ENCODE measurements around the gene ANGPT4. TPM values are rescaled to one million over a fixed set of nuclear protein-coding genes. Genes with fewer than 3 reads are reported as not detected.
"Not testable (repeated sequence)": the region's sequence is repeated elsewhere in the genome, so short reads cannot be mapped to it uniquely, and the experiment has no call there.

ANGPT4 gene
- total RNA-seq, 2 experiments from 2014 or later = not detected

- Mint-ChIP-seq H3K9me3 (ENCODE audit: low read depth) (peaks cover 2% of the 10 kb centered on the region), H3K27ac (no peak overlapping the region), H3K4me3 (no peak overlapping the region), H3K27me3 (no peaks in the 10 kb centered on the region), H3K36me3 (ENCODE audit: low read depth) (peaks cover 6% of the 10 kb centered on the region), H3K4me1 (peaks cover 26% of the 10 kb centered on the region)
- CTCF ChIA-PET = interaction anchor here (0.6 to 3.4 kb wide), 4 partner anchors 12 to 288 kb away, joined by 3 to 10 read pairs (median 6); no protein-coding TSS in a partner anchor
- DNase-seq (no peak), ATAC-seq (no peak)
- intact Hi-C loops (cut with DNase I, micrococcal nuclease) = loop anchor here (2.0 to 10.0 kb wide), 8 partner anchors 15 to 833 kb away; partner anchors contain the start of genes CSNK2A1 (in 1 of the 2), FKBP1A (in 1 of the 2) and SOX12 (in 1 of the 2)
- POLR2A ChIA-PET = no interaction called here
Observed at GRCh38 chr20:831956-832355, 84.2 kb downstream of the ANGPT4 start.

- Mint-ChIP-seq H3K36me3 (ENCODE audit: low read depth) (peaks cover 3% of the 10 kb centered on the region), H3K27ac (no peak overlapping the region), H3K4me1 (peaks cover 20% of the 10 kb centered on the region), H3K27me3 (no peaks in the 10 kb centered on the region), H3K9me3 (ENCODE audit: low read depth) (no peaks in the 10 kb centered on the region), H3K4me3 (no peak overlapping the region)
- ChIA-PET CTCF (interaction anchor here (0.7 to 1.7 kb wide), 3 partner anchors 13 to 125 kb away, joined by 3 to 6 read pairs (median 3); no protein-coding TSS in a partner anchor), POLR2A (no interaction called here)
- intact Hi-C loops (cut with DNase I, micrococcal nuclease) = loop anchor here (5.0 to 10.0 kb wide), 6 partner anchors 51 to 834 kb away; partner anchors contain the start of genes CSNK2A1 (in 1 of the 2), FKBP1A (in 1 of the 2) and SOX12 (in 1 of the 2)
- ATAC-seq (no peak), DNase-seq (no peak)
Observed at GRCh38 chr20:831251-831650, 84.9 kb downstream of the ANGPT4 start.

- no peaks in the 10 kb centered on the region for H3K27me3 Mint-ChIP-seq
Observed at GRCh38 chr20:830011-830521, 86.1 kb downstream of the ANGPT4 start.

GRCh38 chr20:829551-829950 lies 86.6 kb downstream of the ANGPT4 start:
- POLR2A ChIA-PET = no interaction called here
- DNase-seq (no peak), ATAC-seq (no peak)
- intact Hi-C loops (cut with DNase I, micrococcal nuclease) = no loop called here
- H3K4me1 Mint-ChIP-seq = peaks cover 7% of the 10 kb centered on the region
- no peaks in the 10 kb centered on the region for H3K9me3 Mint-ChIP-seq (ENCODE audit: low read depth)
- no peaks in the 10 kb centered on the region for H3K36me3 Mint-ChIP-seq (ENCODE audit: low read depth)
- H3K27ac Mint-ChIP-seq = no peak overlapping the region
- CTCF ChIA-PET = interaction anchor here (0.6 to 1.1 kb wide), 4 partner anchors 12 to 146 kb away, joined by 3 to 4 read pairs (median 3); no protein-coding TSS in a partner anchor
- no peak overlapping the region for H3K4me3 Mint-ChIP-seq
- no peaks in the 10 kb centered on the region for H3K27me3 Mint-ChIP-seq

More at GRCh38 chr20:830011-830521, 86.1 kb downstream of the ANGPT4 start:
- no peak for DNase-seq
- Mint-ChIP-seq H3K9me3 (ENCODE audit: low read depth) (no peaks in the 10 kb centered on the region), H3K4me3 (no peak overlapping the region), H3K36me3 (ENCODE audit: low read depth) (no peaks in the 10 kb centered on the region), H3K27ac (no peak overlapping the region), H3K4me1 (peaks cover 11% of the 10 kb centered on the region)
- CTCF ChIA-PET = interaction anchor here (0.6 to 1.7 kb wide), 4 partner anchors 12 to 184 kb away, joined by 3 to 7 read pairs (median 5); no protein-coding TSS in a partner anchor
- intact Hi-C loops (cut with DNase I, micrococcal nuclease) = loop anchor here (5.0 to 10.0 kb wide), 6 partner anchors 52 to 835 kb away; partner anchors contain the start of genes CSNK2A1 (in 1 of the 2), FKBP1A (in 1 of the 2) and SOX12 (in 1 of the 2)
- POLR2A ChIA-PET = no interaction called here
- no peak for ATAC-seq

- CTCF ChIA-PET = interaction anchor here (0.6 kb wide), 2 partner anchors 13 to 127 kb away, joined by 3 read pairs; no protein-coding TSS in a partner anchor
- no peaks in the 10 kb centered on the region for H3K9me3 Mint-ChIP-seq (ENCODE audit: low read depth)
- no peaks in the 10 kb centered on the region for H3K36me3 Mint-ChIP-seq (ENCODE audit: low read depth)
- H3K4me1 Mint-ChIP-seq = peaks cover 4% of the 10 kb centered on the region
- H3K27ac Mint-ChIP-seq = no peak overlapping the region
- intact Hi-C loops (cut with DNase I, micrococcal nuclease) = no loop called here
- POLR2A ChIA-PET = no interaction called here
- no peak for ATAC-seq
- H3K27me3 Mint-ChIP-seq = no peaks in the 10 kb centered on the region
- DNase-seq = no peak
- no peak overlapping the region for H3K4me3 Mint-ChIP-seq
Observed at GRCh38 chr20:828987-829386, 87.1 kb downstream of the ANGPT4 start.

- DNase-seq; H3K4me1 Mint-ChIP-seq; intact Hi-C loops (cut with DNase I, micrococcal nuclease); H3K27me3 Mint-ChIP-seq; H3K4me3 Mint-ChIP-seq; H3K27ac Mint-ChIP-seq; H3K36me3 Mint-ChIP-seq (ENCODE audit: low read depth); ATAC-seq; H3K9me3 Mint-ChIP-seq (ENCODE audit: low read depth): not testable (repeated sequence)
- POLR2A ChIA-PET = interaction anchor here (0.7 kb wide), 1 partner anchor 622 kb away, joined by 6 read pairs; no protein-coding TSS in a partner anchor
- CTCF ChIA-PET = interaction anchor here (0.7 to 1.2 kb wide), 2 partner anchors 128 to 293 kb away, joined by 3 read pairs; no protein-coding TSS in a partner anchor
Observed at GRCh38 chr20:827981-828380, 88.2 kb downstream of the ANGPT4 start.

- Mint-ChIP-seq H3K27ac (no peak overlapping the region), H3K27me3 (no peaks in the 10 kb centered on the region), H3K36me3 (ENCODE audit: low read depth) (no peaks in the 10 kb centered on the region), H3K4me3 (no peak overlapping the region), H3K4me1 (no peaks in the 10 kb centered on the region), H3K9me3 (ENCODE audit: low read depth) (no peaks in the 10 kb centered on the region)
- DNase-seq (no peak), ATAC-seq (no peak)
- CTCF ChIA-PET = interaction anchor here (1.2 kb wide), 1 partner anchor 129 kb away, joined by 3 read pairs; no protein-coding TSS in a partner anchor
- intact Hi-C loops (cut with DNase I, micrococcal nuclease) = no loop called here
- POLR2A ChIA-PET = no interaction called here
Observed at GRCh38 chr20:826695-827323, 89.3 kb downstream of the ANGPT4 start.

GRCh38 chr20:825710-826421 lies 90.3 kb downstream of the ANGPT4 start:
- DNase-seq (no peak), ATAC-seq (no peak)
- H3K4me3 Mint-ChIP-seq = no peak overlapping the region
- H3K27me3 Mint-ChIP-seq = no peaks in the 10 kb centered on the region
- no peaks in the 10 kb centered on the region for H3K9me3 Mint-ChIP-seq (ENCODE audit: low read depth)
- H3K27ac Mint-ChIP-seq = no peak overlapping the region
- ChIA-PET CTCF (no interaction called here), POLR2A (interaction anchor here (0.6 kb wide), 1 partner anchor 500 kb away, joined by 3 read pairs; no protein-coding TSS in a partner anchor)
- no peaks in the 10 kb centered on the region for H3K36me3 Mint-ChIP-seq (ENCODE audit: low read depth)
- H3K4me1 Mint-ChIP-seq = no peaks in the 10 kb centered on the region
- intact Hi-C loops (cut with DNase I, micrococcal nuclease) = no loop called here

GRCh38 chr20:824916-825315 lies 91.2 kb downstream of the ANGPT4 start:
- Mint-ChIP-seq H3K27me3 (no peaks in the 10 kb centered on the region), H3K36me3 (ENCODE audit: low read depth) (no peaks in the 10 kb centered on the region), H3K4me1 (no peaks in the 10 kb centered on the region), H3K4me3 (no peak overlapping the region), H3K27ac (no peak overlapping the region), H3K9me3 (ENCODE audit: low read depth) (no peaks in the 10 kb centered on the region)
- ChIA-PET CTCF (interaction anchor here (0.9 kb wide), 1 partner anchor 282 kb away, joined by 3 read pairs; no protein-coding TSS in a partner anchor), POLR2A (no interaction called here)
- ATAC-seq (no peak), DNase-seq (no peak)
- intact Hi-C loops (cut with DNase I, micrococcal nuclease) = no loop called here

GRCh38 chr20:824490-824889 lies 91.6 kb downstream of the ANGPT4 start:
- ChIA-PET CTCF (interaction anchor here (0.9 to 1.5 kb wide), 2 partner anchors 14 to 283 kb away, joined by 3 read pairs; no protein-coding TSS in a partner anchor), POLR2A (no interaction called here)
- Mint-ChIP-seq H3K36me3 (ENCODE audit: low read depth) (no peaks in the 10 kb centered on the region), H3K27me3 (no peaks in the 10 kb centered on the region), H3K4me1 (no peaks in the 10 kb centered on the region), H3K9me3 (ENCODE audit: low read depth) (no peaks in the 10 kb centered on the region), H3K27ac (no peak overlapping the region), H3K4me3 (no peak overlapping the region)
- no peak for DNase-seq
- ATAC-seq = no peak
- intact Hi-C loops (cut with DNase I, micrococcal nuclease) = no loop called here

GRCh38 chr20:823574-823902 lies 92.6 kb downstream of the ANGPT4 start:
- ChIA-PET POLR2A (no interaction called here), CTCF (interaction anchor here (0.8 to 1.5 kb wide), 3 partner anchors 14 to 1347 kb away, joined by 3 read pairs; no protein-coding TSS in a partner anchor)
- H3K4me1 Mint-ChIP-seq = no peaks in the 10 kb centered on the region
- no peaks in the 10 kb centered on the region for H3K9me3 Mint-ChIP-seq (ENCODE audit: low read depth)
- intact Hi-C loops (cut with DNase I, micrococcal nuclease) = no loop called here
- no peak overlapping the region for H3K27ac Mint-ChIP-seq
- no peaks in the 10 kb centered on the region for H3K27me3 Mint-ChIP-seq
- ATAC-seq (no peak), DNase-seq (no peak)
- H3K36me3 Mint-ChIP-seq (ENCODE audit: low read depth) = no peaks in the 10 kb centered on the region
- no peak overlapping the region for H3K4me3 Mint-ChIP-seq
